ENCODE data around the gene MALSU1.

Gene MALSU1

GRCh38 chr7:23333671-23334246, 34.6 kb downstream of the MALSU1 start:
- peak overlapping the region in 8 of 21 experiments; percentile 21 to 80 (median 46) for H3K27ac ChIP-seq
- no peak overlapping the region for H3K4me3 ChIP-seq

- Histone ChIP-seq H3K27ac (peak overlapping the region in 5 of 21 experiments; percentile 32 to 80 (median 70)), H3K4me3 (no peak overlapping the region)
These were observed 35.4 kb downstream of the MALSU1 start for GRCh38 chr7:23334482-23335056.

- no peak overlapping the region for H3K4me3 ChIP-seq
- H3K27ac ChIP-seq: peak overlapping the region in 3 of 21 experiments; percentile 22 to 80 (median 70)
These were observed 36.0 kb downstream of the MALSU1 start for GRCh38 chr7:23335136-23335535.

- Histone ChIP-seq H3K4me3 (no peak overlapping the region), H3K27ac (peak overlapping the region in 3 of 21 experiments; percentile 22 to 80 (median 70))
These were observed 36.5 kb downstream of the MALSU1 start for GRCh38 chr7:23335621-23336020.

GRCh38 chr7:23336086-23336485, 36.9 kb downstream of the MALSU1 start:
- H3K4me3 ChIP-seq: no peak overlapping the region
- no peak overlapping the region for H3K27ac ChIP-seq

GRCh38 chr7:23336799-23337283, 37.7 kb downstream of the MALSU1 start:
- no peak overlapping the region for H3K27ac ChIP-seq

GRCh38 chr7:23337374-23337773, 38.2 kb downstream of the MALSU1 start:
- no peak overlapping the region for H3K27ac ChIP-seq
- H3K4me3 ChIP-seq: no peak overlapping the region

More at GRCh38 chr7:23336799-23337283, 37.7 kb downstream of the MALSU1 start:
- no peak overlapping the region for H3K4me3 ChIP-seq

- no peak overlapping the region for H3K27ac ChIP-seq
- no peak overlapping the region for H3K4me3 ChIP-seq
These were observed 39.3 kb downstream of the MALSU1 start for GRCh38 chr7:23338439-23338838.

GRCh38 chr7:23338863-23339262, 39.7 kb downstream of the MALSU1 start:
- Histone ChIP-seq H3K4me3 (no peak overlapping the region), H3K27ac (no peak overlapping the region)

GRCh38 chr7:23341846-23342598, 42.9 kb downstream of the MALSU1 start:
- no peak overlapping the region for H3K27ac ChIP-seq
- H3K4me3 ChIP-seq: no peak overlapping the region

- no peak overlapping the region for H3K4me3 ChIP-seq
- H3K27ac ChIP-seq: no peak overlapping the region
These were observed 44.0 kb downstream of the MALSU1 start for GRCh38 chr7:23343102-23343501.

GRCh38 chr7:23343806-23344475, 44.8 kb downstream of the MALSU1 start:
- Histone ChIP-seq H3K27ac (no peak overlapping the region), H3K4me3 (no peak overlapping the region)

- Histone ChIP-seq H3K4me3 (no peak overlapping the region), H3K27ac (no peak overlapping the region)
These were observed 46.5 kb downstream of the MALSU1 start for GRCh38 chr7:23345601-23346000.

- H3K4me3 ChIP-seq: peak overlapping the region in 4 of 7 experiments; percentile 3 to 19 (median 8)
- no peak overlapping the region for H3K27ac ChIP-seq
These were observed 47.2 kb downstream of the MALSU1 start for GRCh38 chr7:23346316-23346715.

GRCh38 chr7:23347033-23347681, 48.0 kb downstream of the MALSU1 start:
- Histone ChIP-seq H3K27ac (peak overlapping the region in 3 of 21 experiments; percentile 7 to 45 (median 33)), H3K4me3 (no peak overlapping the region)

GRCh38 chr7:23347682-23348180, 48.6 kb downstream of the MALSU1 start:
- H3K4me3 ChIP-seq: no peak overlapping the region
- peak overlapping the region in 3 of 21 experiments; percentile 7 to 45 (median 33) for H3K27ac ChIP-seq

GRCh38 chr7:23349484-23350157, 50.5 kb downstream of the MALSU1 start:
- Histone ChIP-seq H3K4me3 (no peak overlapping the region), H3K27ac (no peak overlapping the region)

GRCh38 chr7:23350466-23350865, 51.3 kb downstream of the MALSU1 start:
- Histone ChIP-seq H3K27ac (no peak overlapping the region), H3K4me3 (no peak overlapping the region)

- Histone ChIP-seq H3K27ac (no peak overlapping the region), H3K4me3 (no peak overlapping the region)
These were observed 54.0 kb downstream of the MALSU1 start for GRCh38 chr7:23353172-23353571.

All from skin epidermis (tissue), 12 donors.